K562 (cell line): ENCODE results near the gene ZC3H10. TPM values are rescaled to one million over a fixed set of nuclear protein-coding genes. Genes with fewer than 3 reads are reported as not detected.
A peak's percentile ranks its signal among the peaks of the same experiment; 100 is the strongest.

Experiments
- ATF2 ChIP-seq: sonication (generic); formaldehyde crosslinking; IDR thresholded peaks from 2 replicates; pipeline ENCODE4 v1.8.1; 2022; ENCODE audit warnings: missing genetic modification reagents
- BCLAF1 ChIP-seq, 2 experiments: fragments of 450-650 bp in 1 of 2; IDR thresholded peaks; 2 replicates each; pipeline ENCODE4 v1.6.1; 2011 to 2017; ENCODE audit warnings: low read depth in 2 of 2, antibody characterized with exemption in 1 of 2, borderline replicate concordance in 1 of 2, low read length in 1 of 2, mild to moderate bottlenecking in 1 of 2, mixed read lengths in 1 of 2; ENCODE audit not compliant: control insufficient read depth in 1 of 2
- BRD9 ChIP-seq: fragments of 450-650 bp; IDR thresholded peaks from 2 replicates; pipeline ENCODE4 v1.6.1; 2018; ENCODE audit warnings: low read depth; ENCODE audit not compliant: partially characterized antibody
- CBX1 ChIP-seq: sonication (generic); IDR thresholded peaks from 2 replicates; pipeline ENCODE4 v1.6.1; 2016; ENCODE audit warnings: antibody characterized with exemption, low read depth, mild to moderate bottlenecking
- CXXC5 ChIP-seq: fragments of 250-450 bp; sonication (Bioruptor Pico); IDR thresholded peaks from 2 replicates; pipeline ENCODE4 v1.8.0; 2022; ENCODE audit warnings: inconsistent platforms, mild to moderate bottlenecking, moderate library complexity
- HLTF ChIP-seq: fragments of 450-650 bp; IDR thresholded peaks from 2 replicates; pipeline ENCODE4 v1.6.1; 2016
- NFE2L1 ChIP-seq: fragments of 450-650 bp; IDR thresholded peaks from 2 replicates; pipeline ENCODE4 v1.6.1; 2016; ENCODE audit warnings: missing genetic modification characterization, low read depth, mild to moderate bottlenecking, missing compliant biosample characterization, moderate library complexity, borderline replicate concordance
- NFXL1 ChIP-seq: fragments of 450-650 bp; formaldehyde crosslinking; IDR thresholded peaks from 2 replicates; pipeline ENCODE4 v1.4.0; 2021; ENCODE audit warnings: mild to moderate bottlenecking
- NR1H2 ChIP-seq: sonication (generic); formaldehyde crosslinking; IDR thresholded peaks from 2 replicates; pipeline ENCODE4 v1.4.0; 2020; ENCODE audit warnings: mild to moderate bottlenecking, missing genetic modification reagents
- RBM14 ChIP-seq: fragments of 200-400 bp; formaldehyde crosslinking; IDR thresholded peaks from 2 replicates; pipeline ENCODE4 v1.6.1; 2018; ENCODE audit warnings: low read depth, mild to moderate bottlenecking, low read length, moderate library complexity, borderline replicate concordance; ENCODE audit not compliant: insufficient read depth
- WHSC1 ChIP-seq: IDR thresholded peaks from one replicate; pipeline ENCODE4 v1.6.1; 2012; ENCODE audit warnings: low read length, control low read depth, inconsistent platforms
- ZNF785 ChIP-seq: fragments of 250-450 bp; sonication (Bioruptor Pico); IDR thresholded peaks from 2 replicates; pipeline ENCODE4 v1.4.0; 2020; ENCODE audit warnings: mild to moderate bottlenecking
- polyA plus RNA-seq, 8 experiments: library from polyadenylated mRNA; depleted of rRNA in 4 of 8; stranded (reverse) in 5 of 8; unstranded in 3 of 8; fragments of >200 nt; fragmentation: Nextera tagmentation in 2 of 8; fragmentation: Illumina TruSeq in 1 of 8; extraction: Ambion mirVana in 2 of 8; extraction: Trizol in 1 of 8; gene quantifications; 2 replicates each; pipeline versions ENCODE4 v1.2.1 to v1.2.3, GENCODE V29; 2011 to 2014; ENCODE audit warnings: inconsistent platforms in 1 of 8, missing spikeins in 1 of 8
- total RNA-seq, 7 experiments: library from RNA; depleted of rRNA in 6 of 7; stranded (reverse); fragments of >200 nt in 6 of 7; fragmentation: Illumina TruSeq in 2 of 7; extraction: Trizol in 2 of 7; gene quantifications; 2 replicates each; pipeline versions ENCODE4 v1.2.1 to v1.2.3, GENCODE V29; 2011 to 2021; ENCODE audit warnings: low replicate concordance in 1 of 7
- TF ChIP-seq, protein P1 (sequence below), 2 experiments: fragments of 450-650 bp in 1 of 2; sonication (generic) in 1 of 2; formaldehyde crosslinking in 1 of 2; IDR thresholded peaks; 2 replicates each; pipeline versions ENCODE4 v1.7.1 to v1.9.0; 2016 to 2022; ENCODE audit warnings: inconsistent platforms in 1 of 2, mild to moderate bottlenecking in 1 of 2, missing genetic modification reagents in 1 of 2

Gene ZC3H10
- total and polyA plus RNA-seq, 9 of the 15 experiments (the other 6 are each of a cell fraction or from before 2014, with no cell fraction given) = 0.31 to 4.1 (median 1.6) TPM

- TF ChIP-seq BCLAF1 (IDR thresholded peaks at IDR 0.05; ENCODE audit: borderline replicate concordance in 1 of 2, control insufficient read depth in 1 of 2, low read depth in 2 of 2, low read length in 1 of 2) (no peak), CBX1 (peak; percentile 86; the same call in 1 of the 2 replicates), NR1H2 (CRISPR knock-in tag) (peak; percentile 9; the same call in 1 of the 2 replicates), WHSC1 (no peak), ATF2 (CRISPR knock-in tag) (no peak), NFXL1 (CRISPR knock-in tag) (no peak), BRD9 (peak; percentile 15), RBM14 (no peak), HLTF (0 out of 2 replicates have a peak, but pooled peaks have one; percentile 22), ZNF785 (CRISPR knock-in tag) (no peak), CXXC5 (CRISPR knock-in tag) (peak; percentile 85), NFE2L1 (tag) (no peak)
- TF ChIP-seq, protein P1, sequence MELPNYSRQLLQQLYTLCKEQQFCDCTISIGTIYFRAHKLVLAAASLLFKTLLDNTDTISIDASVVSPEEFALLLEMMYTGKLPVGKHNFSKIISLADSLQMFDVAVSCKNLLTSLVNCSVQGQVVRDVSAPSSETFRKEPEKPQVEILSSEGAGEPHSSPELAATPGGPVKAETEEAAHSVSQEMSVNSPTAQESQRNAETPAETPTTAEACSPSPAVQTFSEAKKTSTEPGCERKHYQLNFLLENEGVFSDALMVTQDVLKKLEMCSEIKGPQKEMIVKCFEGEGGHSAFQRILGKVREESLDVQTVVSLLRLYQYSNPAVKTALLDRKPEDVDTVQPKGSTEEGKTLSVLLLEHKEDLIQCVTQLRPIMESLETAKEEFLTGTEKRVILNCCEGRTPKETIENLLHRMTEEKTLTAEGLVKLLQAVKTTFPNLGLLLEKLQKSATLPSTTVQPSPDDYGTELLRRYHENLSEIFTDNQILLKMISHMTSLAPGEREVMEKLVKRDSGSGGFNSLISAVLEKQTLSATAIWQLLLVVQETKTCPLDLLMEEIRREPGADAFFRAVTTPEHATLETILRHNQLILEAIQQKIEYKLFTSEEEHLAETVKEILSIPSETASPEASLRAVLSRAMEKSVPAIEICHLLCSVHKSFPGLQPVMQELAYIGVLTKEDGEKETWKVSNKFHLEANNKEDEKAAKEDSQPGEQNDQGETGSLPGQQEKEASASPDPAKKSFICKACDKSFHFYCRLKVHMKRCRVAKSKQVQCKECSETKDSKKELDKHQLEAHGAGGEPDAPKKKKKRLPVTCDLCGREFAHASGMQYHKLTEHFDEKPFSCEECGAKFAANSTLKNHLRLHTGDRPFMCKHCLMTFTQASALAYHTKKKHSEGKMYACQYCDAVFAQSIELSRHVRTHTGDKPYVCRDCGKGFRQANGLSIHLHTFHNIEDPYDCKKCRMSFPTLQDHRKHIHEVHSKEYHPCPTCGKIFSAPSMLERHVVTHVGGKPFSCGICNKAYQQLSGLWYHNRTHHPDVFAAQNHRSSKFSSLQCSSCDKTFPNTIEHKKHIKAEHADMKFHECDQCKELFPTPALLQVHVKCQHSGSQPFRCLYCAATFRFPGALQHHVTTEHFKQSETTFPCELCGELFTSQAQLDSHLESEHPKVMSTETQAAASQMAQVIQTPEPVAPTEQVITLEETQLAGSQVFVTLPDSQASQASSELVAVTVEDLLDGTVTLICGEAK (IDR thresholded peaks at IDR 0.05) = no peak; the same call in 1 of the 2 replicates
- TF ChIP-seq, protein P1 (CRISPR knock-in tag; IDR thresholded peaks at IDR 0.05) = no peak
Measured at GRCh38 chr12:56129206-56129941, 11.3 kb downstream of the ZC3H10 start (continued).
